PC-3 (cell line): ENCODE results near the gene MAP2K7. TPM values are rescaled to one million over a fixed set of nuclear protein-coding genes. Genes with fewer than 3 reads are reported as not detected.

Source experiments
- ATAC-seq: fragments of 200-7000 bp; cut with Tn5 transposase; 2 replicates; pipeline ENCODE4 v1.9.1; 2020; ENCODE audit warnings: mild to moderate bottlenecking, moderate library complexity
- BruUV-seq: library from RNA; stranded (reverse); fragments of 400-500 nt; replicated peaks from 2 replicates; lab custom pipeline; 2021; lab: Mats Ljungman, UMichigan
- CTCF ChIA-PET: fragments of 300-600 bp; sonication (Branson Sonifier 250); formaldehyde crosslinking; loops from one replicate; lab custom pipeline; 2022; ENCODE audit warnings: antibody characterized with exemption; lab: Charles Lee
- POLR2A ChIA-PET: fragments of 300-600 bp; sonication (Branson Sonifier 250); formaldehyde crosslinking; loops from one replicate; lab custom pipeline; 2022; ENCODE audit warnings: antibody characterized with exemption; ENCODE audit not compliant: unreplicated experiment; lab: Charles Lee
- DNase-seq: peaks from one replicate; pipeline ENCODE4 v3.0.0-alpha.2; 2015
- H2AFZ ChIP-seq: fragments of 300-600 bp; sonication (generic); 2 replicates; pipeline ENCODE4 v1.6.0; 2016; ENCODE audit warnings: antibody characterized with exemption, low read length
- H3F3A ChIP-seq: fragments of 300-600 bp; sonication (generic); one replicate; pipeline ENCODE4 v1.6.0; 2017; ENCODE audit warnings: antibody characterized with exemption, low read length, control low read depth, mild to moderate bottlenecking; ENCODE audit not compliant: unreplicated experiment
- H3K27ac ChIP-seq: fragments of 300-600 bp; sonication (generic); 2 replicates; pipeline ENCODE4 v1.5.1; 2016; ENCODE audit warnings: mild to moderate bottlenecking, low read length
- H3K27me3 ChIP-seq: fragments of 300-600 bp; sonication (generic); 2 replicates; pipeline ENCODE4 v1.6.1; 2016; ENCODE audit warnings: low read length, mixed read lengths
- H3K36me3 ChIP-seq: fragments of 300-600 bp; sonication (generic); 2 replicates; pipeline ENCODE4 v1.6.1; 2016; ENCODE audit warnings: low read depth, mixed run types, low read length, mixed read lengths
- H3K4me1 ChIP-seq: fragments of 300-600 bp; sonication (generic); 2 replicates; pipeline ENCODE4 v1.5.1; 2016; ENCODE audit warnings: low read length; ENCODE audit not compliant: insufficient read depth
- H3K4me2 ChIP-seq: fragments of 300-600 bp; sonication (generic); 2 replicates; pipeline ENCODE4 v1.6.0; 2016; ENCODE audit warnings: low read length
- H3K4me3 ChIP-seq: fragments of 300-600 bp; sonication (generic); 2 replicates; pipeline ENCODE4 v1.5.1; 2016; ENCODE audit warnings: mild to moderate bottlenecking, low read length, mixed read lengths
- H3K79me2 ChIP-seq: fragments of 300-600 bp; sonication (generic); 2 replicates; pipeline ENCODE4 v1.6.1; 2017; ENCODE audit warnings: low read length, mixed read lengths
- H3K9ac ChIP-seq: fragments of 300-600 bp; sonication (generic); 2 replicates; pipeline ENCODE4 v1.6.0; 2016; ENCODE audit warnings: mild to moderate bottlenecking, low read length
- H3K9me2 ChIP-seq: fragments of 300-600 bp; sonication (generic); replicated peaks from 2 replicates; pipeline ENCODE4 v1.6.1; 2016; ENCODE audit warnings: mixed run types, low read length, mixed read lengths
- H3K9me3 ChIP-seq: fragments of 300-600 bp; sonication (generic); 2 replicates; pipeline ENCODE4 v1.6.1; 2016; ENCODE audit warnings: low read length, mixed read lengths
- H4K20me1 ChIP-seq: fragments of 300-600 bp; sonication (generic); 2 replicates; pipeline ENCODE4 v1.6.1; 2016; ENCODE audit warnings: low read length, mixed read lengths
- CTCF ChIP-seq: fragments of 300-600 bp; sonication (generic); conservative IDR thresholded peaks from 2 replicates; pipeline ENCODE4 v1.5.1; 2017; ENCODE audit warnings: antibody characterized with exemption, low read depth, mild to moderate bottlenecking, low read length
- EZH2 ChIP-seq: fragments of 300-600 bp; sonication (generic); IDR thresholded peaks from one replicate; pipeline ENCODE4 v1.6.1; 2017; ENCODE audit warnings: antibody characterized with exemption, mild to moderate bottlenecking, low read length; ENCODE audit not compliant: unreplicated experiment
- EZH2phosphoT487 ChIP-seq: fragments of 300-600 bp; sonication (generic); IDR thresholded peaks from 2 replicates; pipeline ENCODE4 v1.6.1; 2018; ENCODE audit warnings: mild to moderate bottlenecking, antibody characterized with exemption, low read length, borderline replicate concordance
- intact Hi-C: fragments of 100-400 bp; cut with micrococcal nuclease; formaldehyde crosslinking; loops from 2 replicates; pipeline ENCODE4 v1.9.0; 2023
- total RNA-seq: library from RNA; depleted of rRNA; stranded (reverse); fragments of >200 nt; gene quantifications from 2 replicates; pipeline ENCODE4 v1.2.3, GENCODE V29; 2014

Gene MAP2K7
- total RNA-seq, 1 experiment from 2014 or later: 39.3 TPM

- Histone ChIP-seq H3K4me3 (no peak overlapping the region), H2AFZ (no peak overlapping the region), H3K9me2 (no peaks in the 10 kb centered on the region), H4K20me1 (0 out of 2 replicates have a peak, but pooled peaks cover 3% of the 10 kb centered on the region), H3K4me2 (no peak overlapping the region; the same call in 1 of the 2 replicates), H3K79me2 (peaks cover 54% of the 10 kb centered on the region), H3K4me1 (peaks cover 20% of the 10 kb centered on the region), H3K9ac (no peak overlapping the region), H3F3A (peaks cover 11% of the 10 kb centered on the region), H3K9me3 (no peaks in the 10 kb centered on the region), H3K27me3 (no peaks in the 10 kb centered on the region), H3K27ac (no peak overlapping the region), H3K36me3 (peaks cover 10% of the 10 kb centered on the region)
- POLR2A ChIA-PET: no interaction called here
- no TSS peak for BruUV-seq
- DNase-seq: no peak
- no peak for TF ChIP-seq EZH2
- no peak for TF ChIP-seq EZH2phosphoT487
- TF ChIP-seq CTCF: no peak
- intact Hi-C loops: no loop called here
- CTCF ChIA-PET: no interaction called here
- ATAC-seq: no peak
These were observed 2.2 kb downstream of the MAP2K7 start for GRCh38 chr19:7905859-7906258.

- intact Hi-C loops: no loop called here
- Histone ChIP-seq H3K9me2 (no peaks in the 10 kb centered on the region), H3K9ac (no peak overlapping the region), H4K20me1 (0 out of 2 replicates have a peak, but pooled peaks cover 3% of the 10 kb centered on the region), H2AFZ (no peak overlapping the region), H3K4me1 (peaks cover 20% of the 10 kb centered on the region), H3K4me3 (no peak overlapping the region), H3K36me3 (peaks cover 20% of the 10 kb centered on the region), H3K9me3 (no peaks in the 10 kb centered on the region), H3K27me3 (no peaks in the 10 kb centered on the region), H3F3A (no peaks in the 10 kb centered on the region), H3K27ac (no peak overlapping the region), H3K79me2 (peaks cover 54% of the 10 kb centered on the region), H3K4me2 (no peak overlapping the region)
- BruUV-seq: no TSS peak
- DNase-seq: no peak
- ChIA-PET CTCF (no interaction called here), POLR2A (interaction anchor here (0.6 kb wide), 2 partner anchors 226 to 310 kb away, joined by 6 to 11 read pairs; no protein-coding TSS in a partner anchor)
- no peak for TF ChIP-seq CTCF
- TF ChIP-seq EZH2phosphoT487: no peak
- no peak for TF ChIP-seq EZH2
- ATAC-seq: no peak
These were observed 3.4 kb downstream of the MAP2K7 start for GRCh38 chr19:7907122-7907521.

- Histone ChIP-seq H3K27me3 (no peaks in the 10 kb centered on the region), H3K4me3 (no peak overlapping the region), H3K9me3 (no peaks in the 10 kb centered on the region), H3K4me1 (peaks cover 18% of the 10 kb centered on the region), H3K9me2 (no peaks in the 10 kb centered on the region), H3K36me3 (peaks cover 20% of the 10 kb centered on the region), H3K79me2 (peaks cover 53% of the 10 kb centered on the region), H4K20me1 (0 out of 2 replicates have a peak, but pooled peaks cover 3% of the 10 kb centered on the region), H3K4me2 (no peak overlapping the region), H3F3A (no peaks in the 10 kb centered on the region), H3K9ac (no peak overlapping the region), H3K27ac (no peak overlapping the region), H2AFZ (no peak overlapping the region)
- TF ChIP-seq EZH2: no peak
- no peak for TF ChIP-seq EZH2phosphoT487
- no peak for TF ChIP-seq CTCF
- intact Hi-C loops: no loop called here
- ATAC-seq (no peak), DNase-seq (no peak)
- POLR2A ChIA-PET: interaction anchor here (0.6 kb wide), 1 partner anchor 310 kb away, joined by 6 read pairs; no protein-coding TSS in a partner anchor
- CTCF ChIA-PET: interaction anchor here (0.7 kb wide), 1 partner anchor 32 kb away, joined by 10 read pairs; no protein-coding TSS in a partner anchor
- BruUV-seq: no TSS peak
These were observed 3.9 kb downstream of the MAP2K7 start for GRCh38 chr19:7907544-7907943.
